Sigmoid colon (tissue), 7 donors: ENCODE data around the gene C4A. TPM values are rescaled to one million over a fixed set of nuclear protein-coding genes. Genes with fewer than 3 reads are reported as not detected.
A peak's percentile ranks its signal among the peaks of the same experiment; 100 is the strongest.

Source experiments
- DNase-seq: peaks from one replicate; pipeline ENCODE4 v3.0.0-alpha.2; 2019
- H3K27ac ChIP-seq, 4 donors: fragments of 200-600 bp; sonication (generic); one replicate each; pipeline ENCODE4 v1.5.1; 2016 to 2019; ENCODE audit warnings: mild to moderate bottlenecking in 1 of 4
- H3K27me3 ChIP-seq, 3 donors: fragments of 200-600 bp; sonication (generic); one replicate each; pipeline ENCODE4 v1.5.1; 2019; ENCODE audit warnings: mild to moderate bottlenecking in 1 of 3
- H3K36me3 ChIP-seq, 4 donors: fragments of 200-600 bp; sonication (generic); one replicate each; pipeline ENCODE4 v1.5.1; 2016 to 2019
- H3K4me1 ChIP-seq, 4 donors: fragments of 200-600 bp; sonication (generic); one replicate each; pipeline ENCODE4 v1.5.1; 2017 to 2019
- H3K4me3 ChIP-seq, 4 donors: fragments of 200-600 bp; sonication (generic); one replicate each; pipeline ENCODE4 v1.5.1; 2017 to 2019; ENCODE audit warnings: mild to moderate bottlenecking in 2 of 4, moderate library complexity in 1 of 4
- H3K9me3 ChIP-seq, 4 donors: fragments of 200-600 bp in 3 of 4; sonication (generic) in 3 of 4; one replicate each; pipeline versions ENCODE4 v1.5.1 to v1.6.1; 2013 to 2019
- EP300 ChIP-seq, 4 donors: sonication (generic); formaldehyde crosslinking; IDR thresholded peaks; one replicate each; pipeline ENCODE4 v1.6.1; 2017; ENCODE audit warnings: antibody characterized with exemption in 4 of 4
- POLR2A ChIP-seq, 2 donors: fragments of 450-650 bp; IDR thresholded peaks; one replicate each; pipeline ENCODE4 v1.6.1; 2016; ENCODE audit warnings: antibody characterized with exemption in 2 of 2, mild to moderate bottlenecking in 2 of 2, moderate library complexity in 2 of 2
- POLR2AphosphoS5 ChIP-seq, 4 donors: sonication (generic); formaldehyde crosslinking; IDR thresholded peaks; one replicate each; pipeline ENCODE4 v1.6.1; 2017; ENCODE audit warnings: antibody characterized with exemption in 4 of 4
- whole genome bisulfite sequencing, 2 donors: extraction: QIAGEN DNeasy Blood & Tissue Kit; methylation state at CpG; one replicate each; pipeline ENCODE4 v1.1.7; 2013; 5-methylcytosine and 5-hydroxymethylcytosine counted together
- intact Hi-C: fragments of 100-400 bp; cut with DNase I; formaldehyde crosslinking; loops from one replicate; pipeline ENCODE4 v1.15.1; 2023
- polyA plus RNA-seq, 3 donors: library from polyadenylated mRNA; stranded (reverse); fragments of 200-250 nt; gene quantifications; one replicate each; pipeline ENCODE4 v1.2.3, GENCODE V29; 2013
- total RNA-seq, 4 donors: library from RNA; depleted of rRNA; stranded (reverse); fragments of >200 nt; gene quantifications; one replicate each; pipeline ENCODE4 v1.1.0, GENCODE V29; 2016
- TF ChIP-seq, protein P1 (sequence below), 4 experiments: fragments of 450-650 bp in 3 of 4; fragments of 200-600 bp in 1 of 4; IDR thresholded peaks; one replicate each; pipeline ENCODE4 v1.5.1; 2016 to 2019; ENCODE audit warnings: antibody characterized with exemption in 4 of 4, mild to moderate bottlenecking in 3 of 4, moderate library complexity in 2 of 4
- donor health status: healthy with polysubstance abuse.
- donor health status: Bipolar disorder and iron deficiency.
- donor health status: healthy.

Gene C4A
- total and polyA plus RNA-seq, 7 donors = 2.3 to 254 (median 63.4) TPM

DNA sequence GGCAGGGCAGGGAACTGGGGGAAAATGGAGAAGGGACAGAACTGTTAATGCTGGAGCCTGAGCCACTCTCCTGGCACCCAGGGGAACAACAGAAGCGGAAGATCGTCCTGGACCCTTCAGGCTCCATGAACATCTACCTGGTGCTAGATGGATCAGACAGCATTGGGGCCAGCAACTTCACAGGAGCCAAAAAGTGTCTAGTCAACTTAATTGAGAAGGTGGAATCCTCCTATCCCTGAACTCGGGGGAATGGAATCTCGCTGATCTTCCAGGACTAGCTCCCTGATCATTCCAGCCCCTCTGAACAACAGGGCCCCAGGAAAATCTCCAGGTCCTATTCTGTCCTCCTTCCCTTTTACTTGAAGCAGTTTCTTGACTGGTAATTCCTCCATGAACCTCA, 34.0 kb upstream of the C4A start:
- peaks cover 0 to 19% (median 10%) of the 10 kb centered on the region in 4 donors for H3K36me3 ChIP-seq

GRCh38 chr6:31948306-31948705, 33.6 kb upstream of the C4A start:
- TF ChIP-seq POLR2A (IDR thresholded peaks at IDR 0.05) (no peak), POLR2AphosphoS5 (IDR thresholded peaks at IDR 0.05) (no peak), EP300 (IDR thresholded peaks at IDR 0.05) (no peak)
- TF ChIP-seq, protein P1, sequence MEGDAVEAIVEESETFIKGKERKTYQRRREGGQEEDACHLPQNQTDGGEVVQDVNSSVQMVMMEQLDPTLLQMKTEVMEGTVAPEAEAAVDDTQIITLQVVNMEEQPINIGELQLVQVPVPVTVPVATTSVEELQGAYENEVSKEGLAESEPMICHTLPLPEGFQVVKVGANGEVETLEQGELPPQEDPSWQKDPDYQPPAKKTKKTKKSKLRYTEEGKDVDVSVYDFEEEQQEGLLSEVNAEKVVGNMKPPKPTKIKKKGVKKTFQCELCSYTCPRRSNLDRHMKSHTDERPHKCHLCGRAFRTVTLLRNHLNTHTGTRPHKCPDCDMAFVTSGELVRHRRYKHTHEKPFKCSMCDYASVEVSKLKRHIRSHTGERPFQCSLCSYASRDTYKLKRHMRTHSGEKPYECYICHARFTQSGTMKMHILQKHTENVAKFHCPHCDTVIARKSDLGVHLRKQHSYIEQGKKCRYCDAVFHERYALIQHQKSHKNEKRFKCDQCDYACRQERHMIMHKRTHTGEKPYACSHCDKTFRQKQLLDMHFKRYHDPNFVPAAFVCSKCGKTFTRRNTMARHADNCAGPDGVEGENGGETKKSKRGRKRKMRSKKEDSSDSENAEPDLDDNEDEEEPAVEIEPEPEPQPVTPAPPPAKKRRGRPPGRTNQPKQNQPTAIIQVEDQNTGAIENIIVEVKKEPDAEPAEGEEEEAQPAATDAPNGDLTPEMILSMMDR (IDR thresholded peaks at IDR 0.05) = no peak
- peaks cover 0 to 23% (median 20%) of the 10 kb centered on the region in 4 donors for H3K4me1 ChIP-seq
- peaks cover 0 to 23% (median 12%) of the 10 kb centered on the region in 4 donors for H3K36me3 ChIP-seq
- H3K4me3 ChIP-seq = no peak overlapping the region
- 80 to 84% methylated on average over 5 of the region's 5 CpGs for WGBS, 2 donors
- intact Hi-C loops = no loop called here
- no peak overlapping the region for H3K27ac ChIP-seq
- H3K27me3 ChIP-seq = no peaks in the 10 kb centered on the region
- DNase-seq = no peak
- H3K9me3 ChIP-seq = no peaks in the 10 kb centered on the region

More for the DNA sequence above, 34.0 kb upstream of the C4A start:
- intact Hi-C loops = no loop called here
- Histone ChIP-seq H3K9me3 (no peaks in the 10 kb centered on the region), H3K4me1 (peaks cover 0 to 23% (median 20%) of the 10 kb centered on the region in 4 donors), H3K4me3 (no peak overlapping the region), H3K27me3 (no peaks in the 10 kb centered on the region), H3K27ac (no peak overlapping the region)
- DNase-seq = no peak
- TF ChIP-seq, protein P1 (IDR thresholded peaks at IDR 0.05) = no peak
- TF ChIP-seq EP300 (IDR thresholded peaks at IDR 0.05) (no peak), POLR2AphosphoS5 (IDR thresholded peaks at IDR 0.05) (no peak), POLR2A (IDR thresholded peaks at IDR 0.05) (no peak)
- WGBS, 2 donors = 91 to 95% methylated on average over 4 of the region's 4 CpGs

- no peak for DNase-seq
- H3K4me1 ChIP-seq = peaks cover 0 to 23% (median 20%) of the 10 kb centered on the region in 4 donors
- TF ChIP-seq, protein P1 (IDR thresholded peaks at IDR 0.05) = no peak
- TF ChIP-seq POLR2AphosphoS5 (IDR thresholded peaks at IDR 0.05) = no peak
- no peak for TF ChIP-seq EP300 (IDR thresholded peaks at IDR 0.05)
- no peak for TF ChIP-seq POLR2A (IDR thresholded peaks at IDR 0.05)
- intact Hi-C loops = no loop called here
- H3K27ac ChIP-seq = peak overlapping the region in 1 of 4 donors; percentile 6
- 80 to 88% methylated on average over 6 of the region's 6 CpGs for WGBS, 2 donors
- H3K36me3 ChIP-seq = peaks cover 5 to 29% (median 18%) of the 10 kb centered on the region in 4 donors
- H3K27me3 ChIP-seq = no peaks in the 10 kb centered on the region
- no peak overlapping the region for H3K4me3 ChIP-seq
- no peaks in the 10 kb centered on the region for H3K9me3 ChIP-seq
Measured at GRCh38 chr6:31948753-31949413, 33.0 kb upstream of the C4A start.

DNA sequence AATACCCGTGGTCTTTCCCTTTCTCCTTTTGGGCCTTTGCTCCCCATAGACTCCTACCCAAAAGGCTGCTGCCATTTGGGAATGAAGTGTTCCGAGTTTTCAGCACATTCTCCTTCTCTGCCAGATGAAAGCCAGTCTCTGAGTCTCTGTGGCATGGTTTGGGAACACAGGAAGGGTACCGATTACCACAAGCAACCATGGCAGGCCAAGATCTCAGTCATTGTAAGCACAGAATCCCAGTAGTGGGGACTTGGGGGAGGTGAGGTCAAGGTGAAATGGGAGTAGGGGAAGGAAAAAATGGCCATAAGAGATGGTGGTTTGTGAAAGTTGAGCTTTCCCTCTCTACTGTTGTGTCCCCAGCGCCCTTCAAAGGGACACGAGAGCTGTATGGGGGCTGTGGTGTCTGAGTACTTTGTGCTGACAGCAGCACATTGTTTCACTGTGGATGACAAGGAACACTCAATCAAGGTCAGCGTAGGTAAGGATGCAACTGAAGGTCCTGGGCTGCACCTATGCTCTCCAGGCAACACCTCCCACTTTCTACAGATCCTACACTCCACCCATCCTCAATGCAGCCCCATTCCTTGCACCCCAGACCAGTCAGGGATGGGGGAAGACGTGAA, 31.8 kb upstream of the C4A start:
- WGBS, 2 donors = 89 to 91% methylated on average over 7 of the region's 7 CpGs
- Histone ChIP-seq H3K4me3 (no peak overlapping the region), H3K36me3 (peaks cover 16 to 41% (median 26%) of the 10 kb centered on the region in 4 donors), H3K4me1 (peaks cover 0 to 18% (median 16%) of the 10 kb centered on the region in 4 donors), H3K9me3 (no peaks in the 10 kb centered on the region), H3K27me3 (no peaks in the 10 kb centered on the region), H3K27ac (peak overlapping the region in 1 of 4 donors; percentile 6)
- intact Hi-C loops = loop anchor here (5.0 to 10.0 kb wide), 3 partner anchors 115 to 405 kb away; partner anchors contain the start of genes ATP6V1G2, DDX39B, LY6G5C and NFKBIL1
- TF ChIP-seq POLR2A (IDR thresholded peaks at IDR 0.05) (no peak), POLR2AphosphoS5 (IDR thresholded peaks at IDR 0.05) (no peak), EP300 (IDR thresholded peaks at IDR 0.05) (no peak)
- TF ChIP-seq, protein P1 (IDR thresholded peaks at IDR 0.05) = no peak
- DNase-seq = no peak
